Right atrium auricular region (tissue), 2 donors: ENCODE measurements around the gene ETFA. TPM values are rescaled to one million over a fixed set of nuclear protein-coding genes. Genes with fewer than 3 reads are reported as not detected.

Experiments
- DNase-seq: peaks from one replicate; pipeline ENCODE4 v3.0.0-alpha.2; 2019; ENCODE audit warnings: low spot score
- H3K27ac ChIP-seq, 2 donors: fragments of 200-600 bp; sonication (generic); 1 replicate in 1 of 2; 2 replicates in 1 of 2; pipeline ENCODE4 v1.5.1; 2016 to 2019
- H3K27me3 ChIP-seq, 2 donors: fragments of 200-600 bp; sonication (generic); one replicate each; pipeline versions ENCODE4 v1.5.1 to v1.6.0; 2017 to 2019
- H3K36me3 ChIP-seq: fragments of 200-600 bp; sonication (generic); one replicate; pipeline ENCODE4 v1.5.1; 2016
- H3K4me1 ChIP-seq, 2 donors: fragments of 200-600 bp; sonication (generic); one replicate each; pipeline versions ENCODE4 v1.5.1 to v1.6.0; 2017 to 2019
- H3K4me3 ChIP-seq, 2 donors: fragments of 200-600 bp; sonication (generic); 1 replicate in 1 of 2; 2 replicates in 1 of 2; pipeline ENCODE4 v1.5.1; 2017 to 2019; ENCODE audit warnings: mild to moderate bottlenecking in 1 of 2, moderate library complexity in 1 of 2
- H3K9me3 ChIP-seq, 2 donors: fragments of 200-600 bp; sonication (generic); one replicate each; pipeline ENCODE4 v1.5.1; 2019
- CTCF ChIP-seq, 2 donors: fragments of 200-600 bp; sonication (generic); IDR thresholded peaks; one replicate each; pipeline ENCODE4 v1.5.1; 2019; ENCODE audit warnings: antibody characterized with exemption in 2 of 2
- total RNA-seq, 2 donors: library from RNA; depleted of rRNA; stranded (reverse); fragments of >200 nt; gene quantifications; one replicate each; pipeline ENCODE4 v1.1.0, GENCODE V29; 2016

Gene ETFA
- total RNA-seq, 2 donors from 2014 or later, result 109 to 186 TPM

GRCh38 chr15:76335307-76336253 is 24.3 kb upstream of the ETFA start:
- no peak for TF ChIP-seq CTCF (IDR thresholded peaks at IDR 0.05)
- Histone ChIP-seq H3K4me3 (no peak overlapping the region), H3K4me1 (peaks cover 0 to 47% of the 10 kb centered on the region in 2 donors), H3K9me3 (no peaks in the 10 kb centered on the region), H3K36me3 (no peaks in the 10 kb centered on the region), H3K27ac (no peak overlapping the region), H3K27me3 (peaks cover 54 to 61% of the 10 kb centered on the region in 2 donors)
- DNase-seq, result no peak

GRCh38 chr15:76334438-76335306 is 23.4 kb upstream of the ETFA start:
- no peak overlapping the region for H3K4me3 ChIP-seq
- peaks cover 0 to 38% of the 10 kb centered on the region in 2 donors for H3K4me1 ChIP-seq
- H3K9me3 ChIP-seq, result no peaks in the 10 kb centered on the region
- TF ChIP-seq CTCF (IDR thresholded peaks at IDR 0.05), result no peak
- H3K27ac ChIP-seq, result no peak overlapping the region
- no peaks in the 10 kb centered on the region for H3K36me3 ChIP-seq
- peaks cover 45 to 52% of the 10 kb centered on the region in 2 donors for H3K27me3 ChIP-seq
- DNase-seq, result no peak

GRCh38 chr15:76333720-76334437 is 22.6 kb upstream of the ETFA start:
- no peak for DNase-seq
- Histone ChIP-seq H3K4me1 (peaks cover 0 to 35% of the 10 kb centered on the region in 2 donors), H3K4me3 (no peak overlapping the region), H3K27me3 (peaks cover 38 to 44% of the 10 kb centered on the region in 2 donors), H3K9me3 (no peaks in the 10 kb centered on the region), H3K27ac (no peak overlapping the region), H3K36me3 (no peaks in the 10 kb centered on the region)
- peak in 1 of 2 donors; percentile 27 for TF ChIP-seq CTCF (IDR thresholded peaks at IDR 0.05)

GRCh38 chr15:76333309-76333708 is 22.0 kb upstream of the ETFA start:
- no peak for TF ChIP-seq CTCF (IDR thresholded peaks at IDR 0.05)
- H3K36me3 ChIP-seq, result no peaks in the 10 kb centered on the region
- H3K27me3 ChIP-seq, result peaks cover 38 to 39% of the 10 kb centered on the region in 2 donors
- H3K4me1 ChIP-seq, result peaks cover 0 to 34% of the 10 kb centered on the region in 2 donors
- no peaks in the 10 kb centered on the region for H3K9me3 ChIP-seq
- no peak overlapping the region for H3K4me3 ChIP-seq
- no peak overlapping the region for H3K27ac ChIP-seq
- no peak for DNase-seq

- Histone ChIP-seq H3K27ac (no peak overlapping the region), H3K4me1 (peaks cover 0 to 28% of the 10 kb centered on the region in 2 donors), H3K36me3 (no peaks in the 10 kb centered on the region), H3K27me3 (peaks cover 33 to 38% of the 10 kb centered on the region in 2 donors), H3K9me3 (no peaks in the 10 kb centered on the region), H3K4me3 (no peak overlapping the region)
- no peak for DNase-seq
- no peak for TF ChIP-seq CTCF (IDR thresholded peaks at IDR 0.05)
Measured at GRCh38 chr15:76332796-76333195, 21.5 kb upstream of the ETFA start.
